ENCODE data around the gene CST7.
A peak's percentile ranks its signal among the peaks of the same experiment; 100 is the strongest.

Gene CST7

GRCh38 chr20:24987244-24987643, 38.2 kb downstream of the CST7 start:
- no peak for TF ChIP-seq CTCF (IDR thresholded peaks at IDR 0.05; ENCODE audit: extremely low read depth, missing control alignments)
- DNase-seq (ENCODE audit: low spot score): no peak

GRCh38 chr20:24987873-24988835, 39.1 kb downstream of the CST7 start:
- TF ChIP-seq CTCF (IDR thresholded peaks at IDR 0.05; ENCODE audit: extremely low read depth, missing control alignments): no peak
- DNase-seq (ENCODE audit: low spot score): no peak

- TF ChIP-seq CTCF (IDR thresholded peaks at IDR 0.05; ENCODE audit: extremely low read depth, missing control alignments): no peak
- DNase-seq (ENCODE audit: low spot score): no peak
These were observed 40.1 kb downstream of the CST7 start for GRCh38 chr20:24989162-24989561.

GRCh38 chr20:24990810-24991252, 41.8 kb downstream of the CST7 start:
- DNase-seq (ENCODE audit: low spot score): no peak
- TF ChIP-seq CTCF (IDR thresholded peaks at IDR 0.05; ENCODE audit: extremely low read depth, missing control alignments): no peak

- TF ChIP-seq CTCF (IDR thresholded peaks at IDR 0.05; ENCODE audit: extremely low read depth, missing control alignments): no peak
- DNase-seq (ENCODE audit: low spot score): no peak
These were observed 42.9 kb downstream of the CST7 start for GRCh38 chr20:24991897-24992486.

GRCh38 chr20:24992487-24993205, 43.6 kb downstream of the CST7 start, which contains the start of gene APMAP:
Gene APMAP, minus strand, starts transcription at chr20:24992751. Its CDS starts 63 bp downstream, at chr20:24992688.
- peak; percentile 95 for DNase-seq (ENCODE audit: low spot score)
- TF ChIP-seq CTCF (IDR thresholded peaks at IDR 0.05; ENCODE audit: extremely low read depth, missing control alignments): no peak
